ENCODE data around the gene USP19.

- no peak for TF ChIP-seq CTCF (IDR thresholded peaks at IDR 0.05; ENCODE audit: insufficient read depth, low read length, poor library complexity, severe bottlenecking)
- TF ChIP-seq EZH2phosphoT487 (conservative IDR thresholded peaks at IDR 0.05; ENCODE audit: low read length), result no peak
Measured at GRCh38 chr3:49151610-49152009, 31.0 kb upstream of the USP19 start.

Data from SU-DHL-6 (cell line).